Ishikawa (cell line): ENCODE data around the gene ARG2.

ENCODE experiments used
- CEBPB ChIP-seq: IDR thresholded peaks from 2 replicates; pipeline ENCODE4 v1.6.1; 2012
- EGR1 ChIP-seq: IDR thresholded peaks from 2 replicates; pipeline ENCODE4 v1.6.1; 2012
- EP300 ChIP-seq: IDR thresholded peaks from 2 replicates; pipeline ENCODE4 v1.6.1; 2012; ENCODE audit warnings: borderline replicate concordance
- TAF1 ChIP-seq: IDR thresholded peaks from 2 replicates; pipeline ENCODE4 v1.6.1; 2012; ENCODE audit warnings: low read depth, mild to moderate bottlenecking

- no peak for TF ChIP-seq TAF1
- no peak for TF ChIP-seq EP300
- TF ChIP-seq CEBPB = no peak
- no peak for TF ChIP-seq EGR1
Observed at GRCh38 chr14:67572608-67573007, 47.1 kb upstream of the ARG2 start.
